Measurements from ENCODE around the gene TMEM150C.
"Not testable (repeated sequence)": the region's sequence is repeated elsewhere in the genome, so short reads cannot be mapped to it uniquely, and the experiment has no call there.

The TMEM150C gene

DNA sequence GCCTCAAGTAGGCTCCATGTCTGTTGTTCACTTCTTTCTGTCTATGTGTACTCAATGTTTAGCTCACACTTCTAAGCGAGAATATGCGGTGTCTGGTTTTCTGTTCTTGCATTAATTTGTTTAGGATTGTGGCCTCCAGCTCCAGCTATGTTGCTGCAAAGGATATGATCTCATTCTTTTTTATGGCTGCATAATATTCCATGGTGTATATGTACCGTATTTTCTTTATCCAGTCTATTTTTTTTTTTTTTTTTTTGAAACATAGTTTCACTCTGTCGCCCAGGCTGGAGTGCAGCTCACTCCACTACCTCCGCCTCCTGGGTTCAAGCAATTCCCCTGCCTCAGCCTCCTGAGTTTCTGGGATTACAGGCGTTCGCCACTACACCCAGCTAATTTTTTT, 5.7 kb upstream of the TMEM150C start:
- DNase-seq: no peak

DNA sequence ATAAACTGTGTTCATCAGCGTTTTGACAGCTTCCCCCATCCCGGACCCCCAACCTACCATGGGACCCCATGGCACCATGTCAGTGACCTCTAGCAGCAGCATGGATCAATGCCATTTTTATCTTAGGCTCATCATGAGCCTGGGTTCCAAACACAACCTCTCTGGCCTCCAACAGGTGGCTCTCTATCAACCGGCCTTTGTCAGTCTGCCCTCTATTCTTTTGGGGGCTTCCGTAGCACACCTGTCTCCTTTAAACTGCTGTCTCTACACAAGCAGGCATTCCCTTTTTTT, 721 bp upstream of the TMEM150C start:
- DNase-seq: no peak

GRCh38 chr4:82560853-82561785, 669 bp downstream of the TMEM150C start:
- DNase-seq: no peak

DNA sequence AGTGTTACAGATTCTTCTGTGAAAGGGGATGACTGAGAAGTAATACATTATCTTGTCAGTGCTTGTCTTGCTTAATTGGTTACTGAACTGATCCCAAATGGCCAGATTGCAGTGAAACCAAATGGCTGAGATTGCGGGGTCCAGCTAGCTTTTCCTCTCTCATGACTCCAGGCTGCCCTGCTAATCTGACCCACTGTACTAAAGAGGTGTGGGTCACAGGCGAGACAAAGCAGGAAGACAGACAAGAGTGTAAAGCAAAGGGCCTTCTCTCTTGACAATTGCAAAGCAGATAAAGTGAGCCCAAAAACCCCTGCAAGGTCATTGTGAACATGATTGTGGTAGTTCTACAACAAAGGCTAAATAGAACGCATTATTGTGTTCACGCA, 2.1 kb downstream of the TMEM150C start:
- DNase-seq: no peak

GRCh38 chr4:82559090-82559734, 2.6 kb downstream of the TMEM150C start:
- not testable (repeated sequence) for DNase-seq

- no peak for DNase-seq
Measured at GRCh38 chr4:82555276-82555675, 6.5 kb downstream of the TMEM150C start.

DNA sequence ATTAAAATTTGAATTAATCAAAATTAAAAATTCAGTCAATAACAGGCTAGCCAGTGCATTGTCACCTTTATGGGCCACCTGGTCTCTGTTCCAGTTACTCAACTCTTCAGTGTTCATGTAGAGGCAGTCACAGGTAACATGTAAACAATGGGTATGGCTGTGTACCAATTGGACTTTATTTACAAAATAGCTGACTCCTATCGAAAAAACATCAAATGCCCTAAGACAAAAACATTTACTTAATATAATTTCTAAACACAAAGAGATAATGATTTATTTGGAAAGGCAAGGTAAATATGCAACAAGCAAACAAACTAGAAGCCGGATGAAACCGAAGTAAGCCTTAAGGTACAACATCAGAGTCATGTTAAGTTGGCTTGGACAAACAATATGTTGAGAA, 8.8 kb downstream of the TMEM150C start:
- DNase-seq: no peak

DNA sequence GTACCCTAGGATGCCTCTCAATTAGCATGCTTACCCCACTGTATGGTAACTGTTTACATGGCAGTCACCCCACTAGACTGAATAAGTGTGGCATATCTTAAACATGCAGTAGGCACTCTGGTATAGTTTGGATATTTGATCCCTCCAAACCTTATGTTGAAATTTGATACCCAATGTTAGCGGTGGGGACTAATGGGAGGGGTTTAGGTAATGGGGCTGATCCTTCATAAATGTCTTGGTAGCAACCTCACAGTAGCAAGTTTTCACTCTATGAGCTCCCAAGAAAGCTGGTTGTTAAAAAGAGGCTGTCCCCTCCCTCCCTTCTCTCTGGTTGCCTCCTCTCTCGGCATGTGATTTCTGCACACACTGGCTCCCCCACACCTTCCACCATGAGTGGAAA, 10.1 kb downstream of the TMEM150C start:
- no peak for DNase-seq

DNA sequence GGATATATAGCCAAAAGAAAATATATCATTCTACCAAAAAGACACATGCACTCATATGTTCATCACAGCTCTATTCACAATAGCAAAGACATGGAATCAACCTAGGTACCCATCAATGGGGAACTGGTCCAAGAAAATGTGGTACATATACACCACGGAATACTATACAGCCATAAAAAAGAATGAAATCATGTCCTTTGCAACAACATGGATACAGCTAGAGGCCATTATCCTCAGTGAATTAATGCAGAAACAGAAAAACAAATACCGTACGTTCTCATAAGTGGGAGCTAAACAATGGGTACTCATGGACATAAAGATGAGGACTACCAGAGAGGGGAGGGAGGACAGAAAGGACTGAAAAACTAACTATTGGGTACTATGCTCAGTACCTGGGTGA, 13.9 kb downstream of the TMEM150C start:
- DNase-seq: not testable (repeated sequence)

DNA sequence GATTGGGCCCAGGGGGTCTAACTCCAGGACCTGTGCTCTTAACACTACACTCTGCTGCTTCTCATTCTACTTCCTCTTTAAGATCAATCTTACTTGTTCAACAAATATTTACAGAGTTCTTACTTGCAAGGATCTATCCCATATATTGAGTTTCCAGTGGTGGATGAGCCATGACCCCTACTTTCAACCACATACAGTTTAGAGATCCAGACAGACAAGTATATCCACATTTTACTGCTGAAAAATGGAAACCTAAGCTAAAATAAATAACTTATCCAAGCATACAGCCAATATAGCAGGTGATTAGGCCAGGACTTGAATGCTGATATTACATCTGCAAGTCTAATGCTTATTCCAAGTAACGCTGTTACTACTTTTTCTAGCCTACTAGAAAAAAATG, 18.7 kb downstream of the TMEM150C start:
- no peak for DNase-seq

GRCh38 chr4:82542642-82543041, 19.1 kb downstream of the TMEM150C start:
- no peak for DNase-seq

GRCh38 chr4:82529322-82529721, 32.5 kb downstream of the TMEM150C start:
- DNase-seq: no peak

DNA sequence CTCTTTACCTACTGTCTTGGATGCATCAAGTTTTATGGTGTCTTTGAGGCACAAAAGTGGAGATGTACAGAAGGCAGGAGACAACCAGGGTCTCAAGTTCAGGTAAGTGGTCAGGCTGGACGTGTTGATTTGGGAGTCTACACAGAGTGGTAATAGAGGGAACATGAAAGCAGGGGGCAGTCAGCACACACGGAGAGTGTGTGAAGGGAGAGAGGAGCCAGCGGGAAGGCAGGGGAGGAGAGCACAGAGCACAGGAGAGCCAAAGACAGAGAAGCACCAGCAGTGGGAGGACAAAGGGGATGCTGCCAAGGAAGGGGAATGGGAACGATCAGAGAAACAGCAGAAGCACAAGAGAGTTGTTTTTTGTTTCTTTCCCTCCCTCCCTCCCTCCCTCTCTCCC, 32.9 kb downstream of the TMEM150C start:
- no peak for DNase-seq

DNA sequence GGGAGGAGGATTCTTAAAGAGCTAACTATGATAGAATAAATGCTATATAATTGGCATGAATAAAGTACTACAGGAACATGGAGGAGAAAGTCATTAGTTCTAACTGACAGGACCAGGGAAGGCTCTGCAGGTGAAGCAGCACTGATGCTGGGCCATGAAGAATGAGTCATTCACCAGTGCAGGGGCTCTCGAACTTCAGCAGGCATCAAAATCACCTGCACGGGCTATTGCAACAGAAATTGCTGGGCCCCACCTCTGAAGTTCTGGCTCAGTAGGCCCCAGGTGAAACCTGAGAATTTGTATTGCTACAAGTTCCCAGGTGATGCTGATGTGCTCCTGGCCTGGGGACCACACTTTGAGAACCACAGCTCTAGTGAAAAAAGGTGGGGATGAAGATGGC, 33.7 kb downstream of the TMEM150C start:
- DNase-seq: no peak

GRCh38 chr4:82525307-82525911, 36.4 kb downstream of the TMEM150C start:
- DNase-seq: no peak

DNA sequence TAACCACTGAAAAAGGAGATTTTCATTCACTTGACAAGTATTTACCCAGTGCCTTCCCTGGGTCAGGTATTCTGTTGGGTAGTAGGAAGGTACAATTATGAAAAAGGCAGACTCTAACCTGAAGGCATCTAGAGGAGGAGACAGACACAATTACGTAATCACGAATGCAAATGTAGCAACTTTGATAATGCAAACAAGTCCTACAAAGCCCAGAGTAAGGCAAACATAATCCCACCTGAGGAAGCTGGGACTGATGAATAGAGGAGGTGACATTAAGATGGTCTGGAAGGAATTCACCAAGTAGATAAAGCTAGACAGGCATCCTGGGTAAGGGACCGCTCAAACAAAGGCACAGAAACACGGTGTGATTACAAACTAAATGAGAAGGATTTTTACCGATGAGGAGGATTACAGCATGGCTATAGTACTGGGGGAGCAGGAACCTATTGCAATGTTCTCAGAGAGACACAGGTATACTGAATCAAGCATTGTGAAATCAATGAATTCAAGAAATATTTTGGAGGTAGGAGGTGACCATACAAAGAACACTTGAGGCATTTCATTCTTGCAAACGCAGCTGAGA, 37.1 kb downstream of the TMEM150C start:
- DNase-seq: no peak

DNA sequence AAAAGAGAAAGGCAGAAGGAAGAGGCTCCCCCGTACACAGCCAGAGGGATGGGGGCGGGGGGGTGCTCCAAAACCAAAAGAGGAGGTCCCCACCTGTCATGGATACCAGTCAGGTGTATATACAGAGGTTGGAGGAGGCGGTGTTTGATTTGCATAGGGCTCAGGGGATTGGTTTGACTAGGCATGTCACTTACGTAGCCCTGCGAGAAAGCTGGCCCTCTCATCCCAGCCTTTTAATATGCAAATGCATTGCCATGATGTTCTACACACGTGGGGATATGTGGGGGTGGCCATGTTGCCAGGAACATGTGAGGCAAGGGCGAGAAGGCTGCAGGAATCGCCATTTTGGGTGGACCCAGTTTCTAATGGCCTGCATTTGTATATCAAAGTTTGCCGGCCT, 38.6 kb downstream of the TMEM150C start:
- no peak for DNase-seq

DNA sequence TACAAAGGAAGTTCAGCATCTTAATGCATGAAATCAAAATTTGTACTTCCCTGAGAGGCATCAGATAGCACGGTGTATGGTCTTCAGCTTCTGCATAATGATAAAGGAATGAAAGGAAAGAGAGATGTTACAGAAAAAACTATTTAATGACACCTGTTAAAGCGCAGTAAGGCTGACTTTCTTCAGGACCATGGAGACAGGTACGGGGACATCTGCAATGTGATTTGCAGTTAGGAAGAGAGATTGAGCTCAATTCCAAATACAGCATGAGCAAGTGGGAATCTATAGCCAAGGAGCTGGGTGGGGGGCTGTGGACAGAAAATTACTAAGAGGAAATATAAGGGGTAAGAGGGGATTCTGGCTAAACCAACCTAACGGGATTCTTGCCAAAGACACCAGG, 39.3 kb downstream of the TMEM150C start:
- no peak for DNase-seq

- no peak for DNase-seq
Measured at GRCh38 chr4:82521283-82521682, 40.5 kb downstream of the TMEM150C start.

DNA sequence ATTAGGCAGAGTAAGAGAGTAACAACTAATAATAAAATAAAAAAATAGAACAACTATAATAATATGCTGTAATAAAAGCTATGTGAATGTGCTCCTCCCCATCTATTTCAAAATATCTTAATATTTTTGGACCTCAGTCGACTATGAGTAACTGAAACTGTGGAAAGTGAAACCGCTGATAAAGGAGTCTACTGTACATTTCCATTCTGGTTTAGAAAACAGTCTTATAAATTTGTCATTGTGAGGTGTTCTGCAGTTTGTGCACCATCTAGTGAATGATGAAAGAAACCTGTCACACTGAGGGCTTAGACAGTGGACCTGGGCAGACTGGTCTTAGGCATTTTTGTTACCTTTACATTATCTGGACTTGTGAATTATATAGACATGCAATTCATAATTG, 42.0 kb downstream of the TMEM150C start:
- no peak for DNase-seq

- no peak for DNase-seq
Measured at GRCh38 chr4:82519072-82519471, 42.7 kb downstream of the TMEM150C start.

GRCh38 chr4:82517043-82517442, 44.7 kb downstream of the TMEM150C start:
- no peak for DNase-seq

DNA sequence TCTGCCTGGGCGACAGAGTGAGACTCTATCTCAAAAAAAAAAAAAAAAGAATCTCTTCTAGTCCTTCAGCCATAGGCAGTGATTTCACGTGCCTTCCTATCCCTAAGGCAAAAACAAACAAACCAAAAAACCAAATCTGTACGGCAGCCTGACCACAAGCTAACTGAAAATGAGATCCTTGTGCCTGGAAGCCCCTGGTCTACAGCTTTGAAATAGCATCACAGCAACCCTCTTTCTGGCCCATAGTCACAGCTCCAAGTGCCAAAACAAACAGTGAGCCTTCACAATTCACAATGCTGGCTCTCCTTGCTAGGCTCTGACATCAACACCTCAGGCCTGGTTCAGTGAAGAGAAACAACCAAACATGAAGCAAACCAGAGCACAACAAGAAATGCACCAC, 46.1 kb downstream of the TMEM150C start:
- DNase-seq: no peak

DNA sequence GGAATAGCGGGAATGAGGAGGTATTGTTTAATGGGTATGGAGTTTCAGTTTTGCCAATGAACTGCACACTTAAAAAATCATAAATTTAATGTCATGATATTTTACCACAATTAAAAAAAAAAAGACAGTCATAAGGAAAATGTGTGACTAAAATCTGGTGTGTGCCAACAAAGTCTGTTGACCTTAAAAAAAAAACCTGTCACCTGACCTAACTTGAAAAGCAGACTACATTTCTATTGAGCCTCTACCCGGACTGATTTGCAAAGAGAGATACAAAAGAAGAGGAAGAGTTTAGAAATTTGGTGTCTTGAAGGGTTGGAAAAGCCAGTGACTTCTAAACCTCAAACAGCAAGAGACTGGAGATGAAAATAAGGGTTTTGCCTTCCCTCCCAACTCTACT, 48.4 kb downstream of the TMEM150C start:
- DNase-seq: no peak
